Measurements from ENCODE around the gene TRRAP. TPM values are rescaled to one million over a fixed set of nuclear protein-coding genes. Genes with fewer than 3 reads are reported as not detected.

The TRRAP gene
- total RNA-seq, 1 donor from 2014 or later = 21.2 TPM

- no peak for DNase-seq (ENCODE audit: low spot score in 2 of 2)
- FAIRE-seq = no peak
Measured at GRCh38 chr7:98935811-98936210, 57.5 kb downstream of the TRRAP start.

GRCh38 chr7:98943336-98943735 is 65.0 kb downstream of the TRRAP start:
- DNase-seq (ENCODE audit: low spot score in 2 of 2) = no peak
- FAIRE-seq = no peak

GRCh38 chr7:98944386-98944785 is 66.1 kb downstream of the TRRAP start:
- FAIRE-seq = no peak
- DNase-seq (ENCODE audit: low spot score in 2 of 2) = no peak

- DNase-seq (ENCODE audit: low spot score in 2 of 2) (no peak), FAIRE-seq (no peak)
Measured at GRCh38 chr7:98945852-98946251, 67.5 kb downstream of the TRRAP start.

GRCh38 chr7:98946389-98946788 is 68.1 kb downstream of the TRRAP start:
- no peak for FAIRE-seq
- no peak for DNase-seq (ENCODE audit: low spot score in 2 of 2)

GRCh38 chr7:98949336-98950044 is 71.2 kb downstream of the TRRAP start:
- DNase-seq (ENCODE audit: low spot score in 2 of 2) (peak; percentile 30 to 54), FAIRE-seq (no peak)

- FAIRE-seq = no peak
- DNase-seq (ENCODE audit: low spot score in 2 of 2) = no peak
Measured at GRCh38 chr7:98955992-98956391, 77.7 kb downstream of the TRRAP start.

- FAIRE-seq (no peak), DNase-seq (ENCODE audit: low spot score in 2 of 2) (no peak)
Measured at GRCh38 chr7:98956469-98956868, 78.1 kb downstream of the TRRAP start.

- FAIRE-seq (no peak), DNase-seq (ENCODE audit: low spot score in 2 of 2) (no peak)
Measured at GRCh38 chr7:98956937-98957336, 78.6 kb downstream of the TRRAP start.

GRCh38 chr7:98957766-98958165 is 79.4 kb downstream of the TRRAP start:
- FAIRE-seq = no peak

GRCh38 chr7:98958968-98959367 is 80.6 kb downstream of the TRRAP start:
- DNase-seq (ENCODE audit: low spot score in 2 of 2) (no peak), FAIRE-seq (no peak)

More at GRCh38 chr7:98957766-98958165, 79.4 kb downstream of the TRRAP start:
- no peak for DNase-seq (ENCODE audit: low spot score in 2 of 2)

GRCh38 chr7:98963305-98963704 is 85.0 kb downstream of the TRRAP start:
- no peak for DNase-seq (ENCODE audit: low spot score in 2 of 2)
- FAIRE-seq = no peak

- no peak for DNase-seq (ENCODE audit: low spot score in 2 of 2)
- FAIRE-seq = no peak
Measured at GRCh38 chr7:98964596-98964995, 86.3 kb downstream of the TRRAP start.

GRCh38 chr7:98968621-98969020 is 90.3 kb downstream of the TRRAP start:
- FAIRE-seq (no peak), DNase-seq (ENCODE audit: low spot score in 2 of 2) (no peak)

- no peak for FAIRE-seq
- no peak for DNase-seq (ENCODE audit: low spot score in 2 of 2)
Measured at GRCh38 chr7:98969386-98969785, 91.1 kb downstream of the TRRAP start.

GRCh38 chr7:98970016-98970615 is 91.8 kb downstream of the TRRAP start:
- no peak for FAIRE-seq

GRCh38 chr7:98970805-98971204 is 92.5 kb downstream of the TRRAP start:
- no peak for FAIRE-seq
- DNase-seq (ENCODE audit: low spot score in 2 of 2) = no peak

More at GRCh38 chr7:98970016-98970615, 91.8 kb downstream of the TRRAP start:
- no peak for DNase-seq (ENCODE audit: low spot score in 2 of 2)

- FAIRE-seq = no peak
Measured at GRCh38 chr7:98974205-98974604, 95.9 kb downstream of the TRRAP start.

GRCh38 chr7:98974906-98975816 is 96.8 kb downstream of the TRRAP start:
- FAIRE-seq (no peak), DNase-seq (ENCODE audit: low spot score in 2 of 2) (no peak)

More at GRCh38 chr7:98974205-98974604, 95.9 kb downstream of the TRRAP start:
- DNase-seq (ENCODE audit: low spot score in 2 of 2) = no peak

GRCh38 chr7:98976396-98977185 is 98.3 kb downstream of the TRRAP start:
- DNase-seq (ENCODE audit: low spot score in 2 of 2) (no peak), FAIRE-seq (no peak)
